ENCODE data around the gene SFXN3. TPM values are rescaled to one million over a fixed set of nuclear protein-coding genes. Genes with fewer than 3 reads are reported as not detected.

Gene SFXN3
- total and polyA plus RNA-seq, 11 donors = 11.7 to 37.4 (median 17.8) TPM

DNA sequence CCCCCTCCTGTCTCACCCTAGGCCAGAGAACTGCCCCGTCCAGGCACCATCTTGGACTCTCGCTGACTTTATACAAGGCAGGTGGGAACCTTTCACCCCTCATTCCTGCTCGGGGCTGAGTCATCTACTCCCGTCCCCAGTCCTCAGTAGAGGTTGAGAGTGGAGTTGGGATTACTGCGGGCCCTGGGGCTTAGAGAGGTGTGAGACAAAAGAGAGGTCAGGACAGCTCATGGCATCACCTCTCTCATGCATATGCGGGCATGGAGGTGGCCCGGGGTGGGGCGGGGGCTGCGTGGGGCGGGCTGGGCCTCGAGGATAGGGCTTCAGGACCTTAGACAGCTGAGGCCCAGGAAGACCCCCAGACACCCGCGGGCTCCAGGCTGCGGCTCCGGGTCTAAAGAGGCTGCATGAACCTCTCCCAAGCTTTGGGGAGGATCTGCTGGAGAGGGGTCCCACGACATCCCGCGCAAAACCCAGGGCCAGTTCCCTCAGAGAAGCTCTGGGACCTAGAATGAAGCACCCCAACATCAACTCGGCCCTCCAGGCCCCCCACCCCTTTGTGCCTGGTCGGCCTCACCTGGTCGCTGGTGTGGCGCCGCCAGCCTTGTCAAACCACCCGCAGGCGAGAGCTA lies 422 bp upstream of the SFXN3 start:
- WGBS, 4 donors = 14 to 32% (median 15%) methylated on average over 5 to 25 of the region's 25 CpGs
- peaks cover 0 to 39% (median 20%) of the 10 kb centered on the region in 12 donors for H3K4me1 ChIP-seq
- no peaks in the 10 kb centered on the region for H3K27me3 ChIP-seq
- H3K9me3 ChIP-seq = no peaks in the 10 kb centered on the region
- intact Hi-C loops (cut with DNase I) = loop anchor here in 3 of 10 donors (5.0 kb wide), 3 partner anchors 33 to 43 kb away; partner anchors contain the start of genes LZTS2 (in 1 of the 3), MRPL43 (in 1 of the 3) and TWNK (in 1 of the 3)
- no peak for DNase-seq
- H3K4me3 ChIP-seq = peak overlapping the region; percentile 57 to 94 (median 72)
- peaks cover 0 to 13% (median 12%) of the 10 kb centered on the region in 9 donors for H3K36me3 ChIP-seq
- TF ChIP-seq POLR2A (IDR thresholded peaks at IDR 0.05) = no peak
- TF ChIP-seq CTCF (IDR thresholded peaks at IDR 0.05) = no peak
- peak overlapping the region in 9 of 12 donors; percentile 87 to 98 (median 96) for H3K27ac ChIP-seq
- no peak for ATAC-seq

- 0 to 1% (median 1%) methylated on average over 44 to 47 of the region's 47 CpGs for WGBS, 4 donors
- H3K27me3 ChIP-seq = no peaks in the 10 kb centered on the region
- peak; percentile 83 to 91 (median 90) for DNase-seq
- peak overlapping the region; percentile 87 to 100 (median 95) for H3K27ac ChIP-seq
- intact Hi-C loops (cut with DNase I) = loop anchor here in 3 of 10 donors (5.0 kb wide), 3 partner anchors 35 to 45 kb away; partner anchors contain the start of genes LZTS2 (in 1 of the 3), MRPL43 (in 1 of the 3) and TWNK (in 1 of the 3)
- peak; percentile 49 to 82 (median 72) for ATAC-seq
- H3K4me3 ChIP-seq = peak overlapping the region; percentile 57 to 94 (median 72)
- H3K36me3 ChIP-seq = peaks cover 0 to 27% (median 26%) of the 10 kb centered on the region in 9 donors
- H3K9me3 ChIP-seq = no peaks in the 10 kb centered on the region
- peak in 1 of 2 donors; percentile 65 for TF ChIP-seq POLR2A (IDR thresholded peaks at IDR 0.05)
- peak in 1 of 12 donors; percentile 6 for TF ChIP-seq CTCF (IDR thresholded peaks at IDR 0.05)
- H3K4me1 ChIP-seq = peaks cover 0 to 39% (median 20%) of the 10 kb centered on the region in 12 donors
Observed at GRCh38 chr10:101031796-101032636, 982 bp downstream of the SFXN3 start.

DNA sequence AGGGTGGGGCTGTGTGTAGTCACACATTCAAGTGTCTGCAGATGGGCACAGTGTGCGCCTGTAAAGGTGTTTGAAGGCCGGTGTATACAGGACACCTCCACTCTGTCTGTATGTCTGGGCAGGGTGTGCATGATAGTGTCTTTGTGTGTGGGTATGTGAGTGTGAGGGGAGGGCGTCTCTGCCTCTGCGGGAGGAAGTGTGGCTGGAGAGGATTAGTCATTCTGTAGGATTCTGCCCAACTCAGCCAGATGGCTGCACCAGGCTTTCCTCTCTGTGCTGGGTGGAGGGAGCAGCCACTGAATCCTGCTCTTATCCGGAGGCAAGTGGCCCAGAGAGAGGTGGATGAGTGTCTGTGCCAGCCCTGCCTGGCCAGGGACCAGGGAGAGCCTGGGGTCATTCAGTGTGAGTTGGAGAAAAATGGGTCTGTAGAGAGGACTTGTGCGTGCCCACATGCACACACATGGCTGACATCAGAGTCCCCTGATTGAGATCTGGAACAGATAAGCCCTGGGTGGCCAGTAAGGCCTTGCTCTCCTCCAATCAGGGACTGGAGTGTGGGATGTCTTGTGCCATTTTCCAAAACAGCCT lies 1.7 kb downstream of the SFXN3 start:
- ATAC-seq = peak; percentile 33 to 79 (median 78)
- Histone ChIP-seq H3K9me3 (no peaks in the 10 kb centered on the region), H3K27me3 (no peaks in the 10 kb centered on the region), H3K27ac (peak overlapping the region; percentile 87 to 100 (median 95)), H3K36me3 (peaks cover 0 to 34% (median 33%) of the 10 kb centered on the region in 9 donors), H3K4me1 (peaks cover 0 to 39% (median 20%) of the 10 kb centered on the region in 12 donors), H3K4me3 (peak overlapping the region; percentile 57 to 94 (median 72))
- TF ChIP-seq POLR2A (IDR thresholded peaks at IDR 0.05) (no peak), CTCF (IDR thresholded peaks at IDR 0.05) (no peak)
- intact Hi-C loops (cut with DNase I) = loop anchor here in 3 of 10 donors (5.0 kb wide), 3 partner anchors 35 to 45 kb away; partner anchors contain the start of genes LZTS2 (in 1 of the 3), MRPL43 (in 1 of the 3) and TWNK (in 1 of the 3)
- WGBS, 4 donors = 8 to 22% (median 19%) methylated on average over 6 of the region's 6 CpGs
- peak; percentile 70 to 78 (median 76) for DNase-seq

Data from heart left ventricle (tissue), 16 donors.